Measurements from ENCODE around the gene ADAMTSL5. TPM values are rescaled to one million over a fixed set of nuclear protein-coding genes. Genes with fewer than 3 reads are reported as not detected.

The ADAMTSL5 gene
- total and polyA plus RNA-seq, 9 of the 15 experiments (the other 6 are each of a cell fraction or from before 2014, with no cell fraction given) = 1.0 to 11.6 (median 4.1) TPM

DNA sequence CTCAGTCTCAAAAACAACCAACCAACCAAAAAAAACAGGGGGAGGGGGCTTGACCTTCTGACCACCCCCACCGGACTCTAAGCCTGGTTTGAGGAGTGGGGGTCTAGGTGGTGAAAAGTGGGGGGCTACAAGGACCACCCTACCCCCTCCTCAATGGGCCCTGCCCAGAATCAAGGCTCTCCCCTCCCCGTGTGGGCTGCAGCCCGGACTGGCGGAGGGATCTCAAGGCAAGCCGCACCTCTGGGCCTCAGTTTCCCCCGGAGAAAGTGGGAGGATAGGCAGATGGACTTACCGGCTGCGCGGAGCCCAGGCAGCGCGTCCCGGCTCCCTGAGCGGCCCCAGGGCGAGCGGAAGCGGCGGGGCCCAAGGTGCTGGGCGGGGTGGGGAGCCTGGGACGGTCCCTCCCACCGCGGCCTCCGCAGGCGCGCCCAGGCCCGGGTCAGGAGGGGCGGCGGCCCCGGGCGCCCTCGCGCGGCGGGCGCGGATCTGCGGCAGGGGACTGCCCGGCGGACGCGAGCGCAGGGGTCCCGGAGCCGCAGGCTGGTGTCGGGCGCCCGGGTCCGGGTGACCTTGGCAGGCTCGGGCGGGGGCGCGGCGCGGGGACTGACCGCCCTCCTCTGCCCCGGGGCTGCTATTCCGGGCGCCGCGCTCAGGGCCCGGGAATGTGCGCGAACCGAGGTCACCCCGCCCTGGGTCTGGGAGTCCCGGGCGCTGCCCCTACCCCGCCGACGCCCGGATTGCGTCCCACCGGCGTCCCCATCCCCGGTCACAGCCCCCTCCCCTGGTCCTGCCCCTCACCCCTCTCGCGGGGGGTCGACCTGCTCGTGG is at the start of gene ADAMTSL5 (continued):
- TF ChIP-seq ZNF76 (CRISPR knock-in tag; IDR thresholded peaks at IDR 0.05; ENCODE audit: borderline replicate concordance) (no peak), STAG1 (CRISPR knock-in tag; IDR thresholded peaks at IDR 0.05; ENCODE audit: borderline replicate concordance) (no peak), ZNF717 (CRISPR knock-in tag; IDR thresholded peaks at IDR 0.05) (no peak), MEIS2 (IDR thresholded peaks at IDR 0.05; ENCODE audit: partially characterized antibody) (no peak), ZNF707 (CRISPR knock-in tag; conservative IDR thresholded peaks at IDR 0.05) (no peak), ZNF3 (CRISPR knock-in tag; IDR thresholded peaks at IDR 0.05) (no peak), ARID2 (IDR thresholded peaks at IDR 0.05) (no peak), KAT8 (IDR thresholded peaks at IDR 0.05; ENCODE audit: low read depth) (no peak), MAZ (CRISPR knock-in tag; conservative IDR thresholded peaks at IDR 0.05 in 1 of 2, IDR thresholded peaks at IDR 0.05 in 1 of 2) (peak; percentile 65 to 81; a peak in 3 of 4 replicates), NCOA6 (IDR thresholded peaks at IDR 0.05) (no peak), SMC3 (conservative IDR thresholded peaks at IDR 0.05; ENCODE audit: insufficient read depth, low read depth, low read length) (no peak; the same call in 1 of the 2 replicates), SMARCA4 (IDR thresholded peaks at IDR 0.05) (0 out of 2 replicates have a peak, but pooled peaks have one; percentile 38), PTBP1 (IDR thresholded peaks at IDR 0.05; ENCODE audit: low read depth, low read length) (0 out of 2 replicates have a peak, but pooled peaks have one; percentile 80), PPARD (CRISPR knock-in tag; IDR thresholded peaks at IDR 0.05) (no peak), RAD21 (CRISPR knock-in tag; conservative IDR thresholded peaks at IDR 0.05 in 1 of 2, IDR thresholded peaks at IDR 0.05 in 1 of 2) (peak in 1 of 2 experiments; percentile 69; a peak in 2 of 4 replicates), SIN3A (IDR thresholded peaks at IDR 0.05; ENCODE audit: borderline replicate concordance in 2 of 2, control insufficient read depth in 1 of 2, low read depth in 2 of 2, low read length in 2 of 2) (0 out of 4 replicates have a peak, but pooled peaks of 1 of the 2 experiments have one; percentile 39)
- TF ChIP-seq, protein P1, sequence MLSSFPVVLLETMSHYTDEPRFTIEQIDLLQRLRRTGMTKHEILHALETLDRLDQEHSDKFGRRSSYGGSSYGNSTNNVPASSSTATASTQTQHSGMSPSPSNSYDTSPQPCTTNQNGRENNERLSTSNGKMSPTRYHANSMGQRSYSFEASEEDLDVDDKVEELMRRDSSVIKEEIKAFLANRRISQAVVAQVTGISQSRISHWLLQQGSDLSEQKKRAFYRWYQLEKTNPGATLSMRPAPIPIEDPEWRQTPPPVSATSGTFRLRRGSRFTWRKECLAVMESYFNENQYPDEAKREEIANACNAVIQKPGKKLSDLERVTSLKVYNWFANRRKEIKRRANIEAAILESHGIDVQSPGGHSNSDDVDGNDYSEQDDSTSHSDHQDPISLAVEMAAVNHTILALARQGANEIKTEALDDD (IDR thresholded peaks at IDR 0.05) = no peak
- TF ChIP-seq, protein P2, sequence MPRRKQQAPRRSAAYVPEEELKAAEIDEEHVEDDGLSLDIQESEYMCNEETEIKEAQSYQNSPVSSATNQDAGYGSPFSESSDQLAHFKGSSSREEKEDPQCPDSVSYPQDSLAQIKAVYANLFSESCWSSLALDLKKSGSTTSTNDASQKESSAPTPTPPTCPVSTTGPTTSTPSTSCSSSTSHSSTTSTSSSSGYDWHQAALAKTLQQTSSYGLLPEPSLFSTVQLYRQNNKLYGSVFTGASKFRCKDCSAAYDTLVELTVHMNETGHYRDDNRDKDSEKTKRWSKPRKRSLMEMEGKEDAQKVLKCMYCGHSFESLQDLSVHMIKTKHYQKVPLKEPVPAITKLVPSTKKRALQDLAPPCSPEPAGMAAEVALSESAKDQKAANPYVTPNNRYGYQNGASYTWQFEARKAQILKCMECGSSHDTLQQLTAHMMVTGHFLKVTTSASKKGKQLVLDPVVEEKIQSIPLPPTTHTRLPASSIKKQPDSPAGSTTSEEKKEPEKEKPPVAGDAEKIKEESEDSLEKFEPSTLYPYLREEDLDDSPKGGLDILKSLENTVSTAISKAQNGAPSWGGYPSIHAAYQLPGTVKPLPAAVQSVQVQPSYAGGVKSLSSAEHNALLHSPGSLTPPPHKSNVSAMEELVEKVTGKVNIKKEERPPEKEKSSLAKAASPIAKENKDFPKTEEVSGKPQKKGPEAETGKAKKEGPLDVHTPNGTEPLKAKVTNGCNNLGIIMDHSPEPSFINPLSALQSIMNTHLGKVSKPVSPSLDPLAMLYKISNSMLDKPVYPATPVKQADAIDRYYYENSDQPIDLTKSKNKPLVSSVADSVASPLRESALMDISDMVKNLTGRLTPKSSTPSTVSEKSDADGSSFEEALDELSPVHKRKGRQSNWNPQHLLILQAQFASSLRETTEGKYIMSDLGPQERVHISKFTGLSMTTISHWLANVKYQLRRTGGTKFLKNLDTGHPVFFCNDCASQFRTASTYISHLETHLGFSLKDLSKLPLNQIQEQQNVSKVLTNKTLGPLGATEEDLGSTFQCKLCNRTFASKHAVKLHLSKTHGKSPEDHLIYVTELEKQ (CRISPR knock-in tag; IDR thresholded peaks at IDR 0.05) = no peak
- TF ChIP-seq, protein P3, sequence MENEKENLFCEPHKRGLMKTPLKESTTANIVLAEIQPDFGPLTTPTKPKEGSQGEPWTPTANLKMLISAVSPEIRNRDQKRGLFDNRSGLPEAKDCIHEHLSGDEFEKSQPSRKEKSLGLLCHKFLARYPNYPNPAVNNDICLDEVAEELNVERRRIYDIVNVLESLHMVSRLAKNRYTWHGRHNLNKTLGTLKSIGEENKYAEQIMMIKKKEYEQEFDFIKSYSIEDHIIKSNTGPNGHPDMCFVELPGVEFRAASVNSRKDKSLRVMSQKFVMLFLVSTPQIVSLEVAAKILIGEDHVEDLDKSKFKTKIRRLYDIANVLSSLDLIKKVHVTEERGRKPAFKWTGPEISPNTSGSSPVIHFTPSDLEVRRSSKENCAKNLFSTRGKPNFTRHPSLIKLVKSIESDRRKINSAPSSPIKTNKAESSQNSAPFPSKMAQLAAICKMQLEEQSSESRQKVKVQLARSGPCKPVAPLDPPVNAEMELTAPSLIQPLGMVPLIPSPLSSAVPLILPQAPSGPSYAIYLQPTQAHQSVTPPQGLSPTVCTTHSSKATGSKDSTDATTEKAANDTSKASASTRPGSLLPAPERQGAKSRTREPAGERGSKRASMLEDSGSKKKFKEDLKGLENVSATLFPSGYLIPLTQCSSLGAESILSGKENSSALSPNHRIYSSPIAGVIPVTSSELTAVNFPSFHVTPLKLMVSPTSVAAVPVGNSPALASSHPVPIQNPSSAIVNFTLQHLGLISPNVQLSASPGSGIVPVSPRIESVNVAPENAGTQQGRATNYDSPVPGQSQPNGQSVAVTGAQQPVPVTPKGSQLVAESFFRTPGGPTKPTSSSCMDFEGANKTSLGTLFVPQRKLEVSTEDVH (IDR thresholded peaks at IDR 0.05; ENCODE audit: low read depth, partially characterized antibody) = no peak
